Keratinocyte (primary cell): Measurements from ENCODE around the gene N4BP2. TPM values are rescaled to one million over a fixed set of nuclear protein-coding genes. Genes with fewer than 3 reads are reported as not detected.
"Not testable (repeated sequence)": the region's sequence is repeated elsewhere in the genome, so short reads cannot be mapped to it uniquely, and the experiment has no call there.

Source experiments
- DNase-seq: peaks from one replicate; pipeline ENCODE4 v3.0.0-alpha.2; 2011; ENCODE audit warnings: low read depth, missing footprints, low spot score
- FAIRE-seq: peaks from 2 replicates; lab custom pipeline; 2011; peaks lifted over from hg19 to GRCh38; lab: Jason Lieb, UNC
- H2AFZ ChIP-seq: 2 replicates; pipeline ENCODE4 v1.6.0; 2012; ENCODE audit warnings: low read length, control low read depth, inconsistent platforms; ENCODE audit not compliant: control insufficient read depth
- H3K27ac ChIP-seq: 2 replicates; pipeline ENCODE4 v1.5.1; 2011; ENCODE audit warnings: low read length; ENCODE audit not compliant: control insufficient read depth, insufficient read depth
- H3K27me3 ChIP-seq: 3 replicates; pipeline ENCODE4 v1.6.0; 2011; ENCODE audit warnings: low read length; ENCODE audit not compliant: control insufficient read depth, insufficient read depth; ENCODE audit errors: extremely low read depth
- H3K36me3 ChIP-seq, 2 experiments: 2 replicates in 1 of 2; 3 replicates in 1 of 2; pipeline ENCODE4 v1.5.1; 2011; ENCODE audit warnings: low read length in 2 of 2, mild to moderate bottlenecking in 1 of 2; ENCODE audit not compliant: control insufficient read depth in 2 of 2, insufficient read depth in 2 of 2; ENCODE audit errors: extremely low read depth in 1 of 2
- H3K4me1 ChIP-seq: 3 replicates; pipeline ENCODE4 v1.5.1; 2011; ENCODE audit warnings: low read length; ENCODE audit not compliant: control insufficient read depth, insufficient read depth; ENCODE audit errors: extremely low read depth
- H3K4me2 ChIP-seq: 3 replicates; pipeline ENCODE4 v1.6.0; 2011; ENCODE audit warnings: low read depth, low read length; ENCODE audit not compliant: control insufficient read depth, insufficient read depth; ENCODE audit errors: extremely low read depth
- H3K4me3 ChIP-seq, 3 experiments: fragments of 200-600 bp in 1 of 3; sonication (generic) in 1 of 3; 2 replicates in 2 of 3; 3 replicates in 1 of 3; pipeline ENCODE4 v1.5.1; 2011 to 2016; ENCODE audit warnings: low read length in 3 of 3, mild to moderate bottlenecking in 3 of 3, control low read depth in 2 of 3, inconsistent platforms in 1 of 3, low read depth in 1 of 3, mixed read lengths in 1 of 3, mixed run types in 1 of 3, moderate library complexity in 1 of 3; ENCODE audit not compliant: control insufficient read depth in 2 of 3, insufficient read depth in 2 of 3; ENCODE audit errors: extremely low read depth in 1 of 3
- H3K79me2 ChIP-seq: 2 replicates; pipeline ENCODE4 v1.6.0; 2012; ENCODE audit warnings: low read length; ENCODE audit not compliant: control insufficient read depth, insufficient read depth
- H3K9ac ChIP-seq: 3 replicates; pipeline ENCODE4 v1.6.0; 2011; ENCODE audit warnings: low read length; ENCODE audit not compliant: control insufficient read depth, insufficient read depth; ENCODE audit errors: extremely low read depth
- H3K9me1 ChIP-seq: 3 replicates; pipeline ENCODE4 v1.6.0; 2011; ENCODE audit warnings: low read length; ENCODE audit not compliant: control insufficient read depth, insufficient read depth; ENCODE audit errors: extremely low read depth
- H3K9me3 ChIP-seq: 2 replicates; pipeline ENCODE4 v1.5.1; 2012; ENCODE audit warnings: low read depth, low read length; ENCODE audit not compliant: control insufficient read depth
- H4K20me1 ChIP-seq: 3 replicates; pipeline ENCODE4 v1.6.0; 2011; ENCODE audit warnings: low read length; ENCODE audit not compliant: control insufficient read depth, insufficient read depth; ENCODE audit errors: extremely low read depth
- EZH2 ChIP-seq: IDR thresholded peaks from one replicate; pipeline ENCODE4 v1.6.1; 2012; ENCODE audit warnings: inconsistent platforms, mild to moderate bottlenecking, low read length, moderate library complexity
- dilution Hi-C: fragments of 300-500 bp; cut with MboI; formaldehyde crosslinking; loops from one replicate; pipeline ENCODE4 v1.7.0; 2020; ENCODE audit warnings: low sequenced_read_pairs; ENCODE audit not compliant: extremely low pct_ligation_motif_present
- polyA plus RNA-seq, 5 experiments: library from polyadenylated mRNA; depleted of rRNA in 3 of 5; stranded (reverse) in 3 of 5; stranded (forward) in 1 of 5; unstranded in 1 of 5; fragments of >200 nt; gene quantifications; 1 replicate in 1 of 5; 2 replicates in 3 of 5; 3 replicates in 1 of 5; pipeline versions ENCODE4 v1.2.1 to v1.2.3, GENCODE V29; 2011 to 2012; ENCODE audit warnings: missing spikeins in 2 of 5, low read depth in 1 of 5, low replicate concordance in 1 of 5
- TF ChIP-seq, protein P1 (sequence below), 3 experiments: IDR thresholded peaks in 1 of 3; conservative IDR thresholded peaks in 1 of 3; optimal IDR thresholded peaks in 1 of 3; 2 replicates in 2 of 3; 3 replicates in 1 of 3; pipeline versions ENCODE3 to v1.5.1; 2011; ENCODE audit warnings: low read length in 3 of 3, mild to moderate bottlenecking in 3 of 3, moderate library complexity in 2 of 3, control low read depth in 1 of 3, inconsistent platforms in 1 of 3; ENCODE audit not compliant: insufficient read depth in 2 of 3; ENCODE audit errors: extremely low read depth in 1 of 3

N4BP2 gene
- polyA plus RNA-seq, 1 donor (not counting 4 experiments of a cell fraction or from before 2014, with no cell fraction given): 2.7 TPM

DNA sequence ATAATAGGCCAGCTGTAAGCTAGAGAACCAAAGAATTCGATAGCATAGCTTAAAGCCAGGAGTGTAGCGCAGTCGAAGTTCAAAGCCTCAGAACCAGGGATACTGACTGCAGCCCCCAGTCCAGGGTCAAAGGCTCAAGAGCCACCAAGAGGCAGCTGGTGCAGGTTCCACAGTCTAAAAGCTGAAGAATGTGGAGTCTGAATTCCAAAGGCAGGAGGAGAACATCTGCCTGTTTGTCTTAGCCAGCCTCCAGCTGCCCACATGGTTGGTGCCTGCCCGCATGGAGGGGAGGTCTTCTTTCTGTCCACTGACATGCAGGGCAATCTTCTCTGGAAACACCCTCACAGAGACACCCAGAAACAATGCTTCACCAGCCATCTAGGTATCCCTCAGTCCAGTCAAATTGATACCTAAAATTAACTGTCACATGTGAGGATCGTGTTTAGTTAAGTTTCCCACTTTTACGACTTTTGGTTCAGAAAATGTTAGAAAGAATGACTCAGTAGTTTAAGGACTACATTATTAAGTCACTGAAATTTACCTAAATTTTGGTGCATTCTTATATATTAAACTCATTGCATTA is 87.4 kb downstream of the N4BP2 start:
- dilution Hi-C loops: no loop called here
- H3K9me1 ChIP-seq: no peaks in the 10 kb centered on the region
- no peak for TF ChIP-seq EZH2
- TF ChIP-seq, protein P1, sequence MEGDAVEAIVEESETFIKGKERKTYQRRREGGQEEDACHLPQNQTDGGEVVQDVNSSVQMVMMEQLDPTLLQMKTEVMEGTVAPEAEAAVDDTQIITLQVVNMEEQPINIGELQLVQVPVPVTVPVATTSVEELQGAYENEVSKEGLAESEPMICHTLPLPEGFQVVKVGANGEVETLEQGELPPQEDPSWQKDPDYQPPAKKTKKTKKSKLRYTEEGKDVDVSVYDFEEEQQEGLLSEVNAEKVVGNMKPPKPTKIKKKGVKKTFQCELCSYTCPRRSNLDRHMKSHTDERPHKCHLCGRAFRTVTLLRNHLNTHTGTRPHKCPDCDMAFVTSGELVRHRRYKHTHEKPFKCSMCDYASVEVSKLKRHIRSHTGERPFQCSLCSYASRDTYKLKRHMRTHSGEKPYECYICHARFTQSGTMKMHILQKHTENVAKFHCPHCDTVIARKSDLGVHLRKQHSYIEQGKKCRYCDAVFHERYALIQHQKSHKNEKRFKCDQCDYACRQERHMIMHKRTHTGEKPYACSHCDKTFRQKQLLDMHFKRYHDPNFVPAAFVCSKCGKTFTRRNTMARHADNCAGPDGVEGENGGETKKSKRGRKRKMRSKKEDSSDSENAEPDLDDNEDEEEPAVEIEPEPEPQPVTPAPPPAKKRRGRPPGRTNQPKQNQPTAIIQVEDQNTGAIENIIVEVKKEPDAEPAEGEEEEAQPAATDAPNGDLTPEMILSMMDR (optimal IDR thresholded peaks at IDR 0.05 in 1 of 3, IDR thresholded peaks at IDR 0.05 in 1 of 3, conservative IDR thresholded peaks at IDR 0.05 in 1 of 3; ENCODE audit: extremely low read depth in 1 of 3, insufficient read depth in 2 of 3, low read length in 3 of 3): no peak

DNA sequence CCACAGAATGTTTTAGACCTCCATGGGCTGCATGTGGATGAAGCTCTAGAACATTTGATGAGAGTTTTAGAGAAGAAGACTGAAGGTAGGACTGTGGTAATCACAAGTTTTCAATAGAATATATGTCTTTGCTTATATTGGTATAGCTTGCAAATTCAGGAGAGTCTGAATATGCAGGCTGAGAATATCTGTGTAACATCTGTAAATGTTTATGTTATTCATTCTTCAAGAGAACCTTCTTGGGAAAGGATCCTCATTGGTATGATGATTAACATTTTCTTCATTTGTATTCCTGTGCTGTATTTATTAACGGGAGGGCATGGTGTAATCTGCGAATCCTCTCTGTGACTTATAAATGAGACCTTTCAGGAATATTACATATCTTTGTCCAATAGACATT is 88.1 kb downstream of the N4BP2 start:
- no peaks in the 10 kb centered on the region for H4K20me1 ChIP-seq
- H3K79me2 ChIP-seq: no peaks in the 10 kb centered on the region
- FAIRE-seq: peak; percentile 5
- no peak overlapping the region for H3K4me3 ChIP-seq
- H3K9me1 ChIP-seq: no peaks in the 10 kb centered on the region
- TF ChIP-seq, protein P1 (optimal IDR thresholded peaks at IDR 0.05 in 1 of 3, IDR thresholded peaks at IDR 0.05 in 1 of 3, conservative IDR thresholded peaks at IDR 0.05 in 1 of 3; ENCODE audit: extremely low read depth in 1 of 3, insufficient read depth in 2 of 3, low read length in 3 of 3): no peak
- TF ChIP-seq EZH2: no peak
- H3K27me3 ChIP-seq: no peaks in the 10 kb centered on the region
- H3K36me3 ChIP-seq: peaks cover 0 to 3% of the 10 kb centered on the region in 2 experiments
- H3K9ac ChIP-seq: no peak overlapping the region
- no peak for DNase-seq
- H3K4me2 ChIP-seq: no peak overlapping the region
- H3K4me1 ChIP-seq: no peaks in the 10 kb centered on the region
- no peak overlapping the region for H2AFZ ChIP-seq
- no peak overlapping the region for H3K27ac ChIP-seq
- H3K9me3 ChIP-seq: no peaks in the 10 kb centered on the region
- dilution Hi-C loops: no loop called here

More for the DNA sequence above, 87.4 kb downstream of the N4BP2 start:
- Histone ChIP-seq H3K79me2 (no peaks in the 10 kb centered on the region), H3K4me1 (no peaks in the 10 kb centered on the region), H4K20me1 (no peaks in the 10 kb centered on the region), H3K36me3 (peaks cover 0 to 3% of the 10 kb centered on the region in 2 experiments), H3K27me3 (no peaks in the 10 kb centered on the region), H3K9me3 (no peaks in the 10 kb centered on the region), H3K4me2 (no peak overlapping the region), H3K27ac (no peak overlapping the region), H3K9ac (no peak overlapping the region), H2AFZ (no peak overlapping the region), H3K4me3 (no peak overlapping the region)
- DNase-seq (no peak), FAIRE-seq (no peak)

DNA sequence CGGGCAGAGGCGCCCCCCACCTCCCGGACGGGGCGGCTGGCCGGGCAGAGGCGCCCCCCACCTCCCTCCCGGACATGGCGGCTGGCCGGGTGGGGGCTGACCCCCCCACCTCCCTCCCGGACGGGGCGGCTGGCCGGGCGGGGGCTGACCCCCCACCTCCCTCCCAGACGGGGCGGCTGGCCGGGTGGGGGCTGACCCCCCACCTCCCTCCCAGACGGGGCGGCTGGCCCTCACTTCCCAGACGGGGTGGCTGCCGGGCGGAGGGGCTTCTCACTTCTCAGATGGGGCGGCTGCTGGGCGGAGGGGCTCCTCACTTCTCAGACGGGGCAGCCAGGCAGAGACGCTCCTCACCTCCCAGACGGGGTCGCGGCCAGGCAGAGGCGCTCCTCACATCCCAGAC is 90.8 kb downstream of the N4BP2 start:
- H3K9me1 ChIP-seq, H2AFZ ChIP-seq, H3K4me3 ChIP-seq, DNase-seq, H3K79me2 ChIP-seq, FAIRE-seq, H3K36me3 ChIP-seq, H3K9ac ChIP-seq, H3K27ac ChIP-seq, H3K4me2 ChIP-seq, dilution Hi-C loops, H4K20me1 ChIP-seq, H3K27me3 ChIP-seq, H3K4me1 ChIP-seq, H3K9me3 ChIP-seq: not testable (repeated sequence)
